Measurements from ENCODE around the gene ACY1. TPM values are rescaled to one million over a fixed set of nuclear protein-coding genes. Genes with fewer than 3 reads are reported as not detected.

ACY1 gene
- total RNA-seq, 1 experiment from 2014 or later = 62.6 TPM

GRCh38 chr3:52020796-52021195 lies 37.5 kb downstream of the ACY1 start:
- H3K9me3 Mint-ChIP-seq = no peaks in the 10 kb centered on the region
- H3K9ac ChIP-seq (ENCODE audit: extremely low read depth, insufficient read length, low read length) = no peak overlapping the region
- no peaks in the 10 kb centered on the region for H3K23me2 ChIP-seq (ENCODE audit: insufficient read length, low read depth, low read length, poor library complexity, severe bottlenecking)
- no peaks in the 10 kb centered on the region for H3K36me3 Mint-ChIP-seq (ENCODE audit: insufficient read depth in 1 of 3, low read depth in 3 of 3)
- no peak overlapping the region for H3T11ph ChIP-seq (ENCODE audit: low read length)
- H3K4me2 ChIP-seq (ENCODE audit: insufficient read depth, insufficient read length, low read length) = no peak overlapping the region
- no peak overlapping the region for H2BK12ac ChIP-seq (ENCODE audit: insufficient read length, low read depth, low read length)
- H3K4me3 Mint-ChIP-seq = no peak overlapping the region
- H3K4me1 ChIP-seq (ENCODE audit: insufficient read depth, low read length) = peaks cover 4% of the 10 kb centered on the region; the same call in 1 of the 2 replicates
- H3K56ac ChIP-seq (ENCODE audit: insufficient read length, low read depth, low read length) = no peak overlapping the region
- no peaks in the 10 kb centered on the region for H3K9me3 ChIP-seq (ENCODE audit: control insufficient read depth, low read depth, low read length)
- no peak overlapping the region for H3K27ac ChIP-seq (ENCODE audit: insufficient read length, low read depth, low read length)
- no peak overlapping the region for H4K8ac ChIP-seq (replicated peaks; ENCODE audit: insufficient read length, low read depth, low read length)
- H2BK20ac ChIP-seq (ENCODE audit: low read depth, low read length, poor library complexity, severe bottlenecking) = no peak overlapping the region
- no peak overlapping the region for H3K14ac ChIP-seq (ENCODE audit: insufficient read depth, low read length)
- H2BK120ac ChIP-seq (ENCODE audit: low read depth, low read length, poor library complexity, severe bottlenecking) = no peak overlapping the region
- H3K27me3 ChIP-seq (ENCODE audit: insufficient read depth, low read length) = no peaks in the 10 kb centered on the region
- no peak overlapping the region for H3K27ac Mint-ChIP-seq
- H3K27me3 Mint-ChIP-seq (ENCODE audit: low read depth) = no peaks in the 10 kb centered on the region; the same call in 1 of the 2 replicates
- H4K5ac ChIP-seq (ENCODE audit: insufficient read length, low read depth, low read length) = no peak overlapping the region
- H2BK15ac ChIP-seq (ENCODE audit: low read depth, low read length) = no peak overlapping the region
- peaks cover 14 to 22% of the 10 kb centered on the region in 2 experiments for H3K4me1 Mint-ChIP-seq
- no peak overlapping the region for H3K4ac ChIP-seq (ENCODE audit: low read depth, low read length)
- no peak overlapping the region for H4K91ac ChIP-seq (ENCODE audit: insufficient read length, low read depth, low read length)
- H2AK5ac ChIP-seq (ENCODE audit: insufficient read length, low read length) = no peak overlapping the region
- H2AFZ ChIP-seq (ENCODE audit: low read length) = no peak overlapping the region
- peaks cover 5% of the 10 kb centered on the region for H4K20me1 ChIP-seq (ENCODE audit: control insufficient read depth, insufficient read depth, insufficient read length)
- no peaks in the 10 kb centered on the region for H3K79me1 ChIP-seq (ENCODE audit: insufficient read depth, low read depth, low read length, poor library complexity, severe bottlenecking)
- DNase-seq = no peak
- TF ChIP-seq CTCF (conservative IDR thresholded peaks at IDR 0.05) = no peak
- H3K23ac ChIP-seq (ENCODE audit: insufficient read length, low read depth, low read length) = no peak overlapping the region
- H3K79me2 ChIP-seq (ENCODE audit: insufficient read depth, low read length) = no peaks in the 10 kb centered on the region
- H2BK5ac ChIP-seq (ENCODE audit: insufficient read length, low read length) = no peak overlapping the region
- WGBS (ENCODE audit: extremely low coverage, insufficient read length, low lambda C conversion rate) = no CpG with 5 or more reads among the region's 7 CpGs
- H3K18ac ChIP-seq (ENCODE audit: insufficient read length, low read depth, low read length) = no peak overlapping the region

All from H9 (cell line).